Measurements from ENCODE around the gene DSC2. TPM values are rescaled to one million over a fixed set of nuclear protein-coding genes. Genes with fewer than 3 reads are reported as not detected.
"Not testable (repeated sequence)": the region's sequence is repeated elsewhere in the genome, so short reads cannot be mapped to it uniquely, and the experiment has no call there.

DSC2 gene
- total RNA-seq, 1 experiment from 2014 or later: not detected

- no peak for DNase-seq (ENCODE audit: low read depth)
Measured at GRCh38 chr18:31043709-31044108, 58.5 kb downstream of the DSC2 start.

DNA sequence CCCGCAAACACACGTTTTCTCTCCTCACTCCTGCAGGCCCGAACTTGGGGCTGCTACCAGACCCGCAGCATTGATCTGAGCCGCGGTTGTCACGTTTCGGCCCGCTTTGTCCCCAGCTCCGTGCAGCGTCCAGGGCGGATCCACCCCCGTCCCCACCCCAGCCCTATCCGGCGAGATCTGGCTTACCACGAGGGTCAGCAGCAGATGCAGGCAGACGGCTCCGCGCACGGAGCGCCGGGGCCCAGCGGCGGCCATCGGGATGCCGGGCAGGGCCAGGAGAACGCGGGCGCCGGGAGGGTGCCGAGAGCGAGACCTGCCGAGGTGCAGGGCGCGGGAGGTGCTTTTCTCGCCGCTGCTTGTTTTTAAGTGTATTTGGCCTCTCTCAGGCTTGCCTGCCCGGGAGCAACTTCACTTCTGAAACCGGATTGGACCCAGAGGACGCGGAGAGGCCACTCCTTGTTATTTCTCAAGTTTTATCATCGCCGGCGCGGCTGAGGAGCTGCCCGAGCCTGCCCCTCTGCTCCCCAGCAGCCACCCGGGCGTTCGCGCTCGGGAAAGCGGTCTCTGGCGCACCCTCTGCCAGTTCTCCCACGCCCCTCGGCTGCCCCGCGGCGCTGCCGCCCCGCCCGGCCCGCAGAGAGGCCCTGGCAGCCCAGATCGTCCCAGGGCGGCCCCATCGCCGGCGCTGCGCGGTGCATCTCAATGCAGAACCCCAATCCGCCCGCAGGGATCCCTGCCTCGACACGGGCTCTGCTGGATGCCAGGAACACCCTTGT, 59.6 kb downstream of the DSC2 start, which contains the start of gene DSC3:
DSC3 (minus strand) TSS at position 337 of the 776 bp plus-strand sequence; CDS start at position 255, 82 bp downstream.
- no peak for DNase-seq (ENCODE audit: low read depth)

DNA sequence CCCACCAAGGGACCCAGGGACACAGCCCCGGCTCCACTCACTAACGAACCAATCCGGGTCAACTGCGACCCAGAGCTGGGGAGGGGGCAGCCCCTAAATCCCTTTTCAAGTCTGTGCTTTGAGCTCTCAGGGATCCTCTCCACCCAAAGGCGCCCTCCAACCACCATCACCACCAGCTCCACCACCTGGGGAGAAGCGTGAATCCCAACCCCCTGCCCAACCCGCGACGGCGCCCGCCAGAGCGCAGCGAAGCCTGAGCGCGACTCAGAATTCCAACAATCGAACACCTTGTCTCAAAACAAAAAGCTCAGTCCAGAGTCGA, 60.2 kb downstream of the DSC2 start:
- DNase-seq (ENCODE audit: low read depth): no peak

DNA sequence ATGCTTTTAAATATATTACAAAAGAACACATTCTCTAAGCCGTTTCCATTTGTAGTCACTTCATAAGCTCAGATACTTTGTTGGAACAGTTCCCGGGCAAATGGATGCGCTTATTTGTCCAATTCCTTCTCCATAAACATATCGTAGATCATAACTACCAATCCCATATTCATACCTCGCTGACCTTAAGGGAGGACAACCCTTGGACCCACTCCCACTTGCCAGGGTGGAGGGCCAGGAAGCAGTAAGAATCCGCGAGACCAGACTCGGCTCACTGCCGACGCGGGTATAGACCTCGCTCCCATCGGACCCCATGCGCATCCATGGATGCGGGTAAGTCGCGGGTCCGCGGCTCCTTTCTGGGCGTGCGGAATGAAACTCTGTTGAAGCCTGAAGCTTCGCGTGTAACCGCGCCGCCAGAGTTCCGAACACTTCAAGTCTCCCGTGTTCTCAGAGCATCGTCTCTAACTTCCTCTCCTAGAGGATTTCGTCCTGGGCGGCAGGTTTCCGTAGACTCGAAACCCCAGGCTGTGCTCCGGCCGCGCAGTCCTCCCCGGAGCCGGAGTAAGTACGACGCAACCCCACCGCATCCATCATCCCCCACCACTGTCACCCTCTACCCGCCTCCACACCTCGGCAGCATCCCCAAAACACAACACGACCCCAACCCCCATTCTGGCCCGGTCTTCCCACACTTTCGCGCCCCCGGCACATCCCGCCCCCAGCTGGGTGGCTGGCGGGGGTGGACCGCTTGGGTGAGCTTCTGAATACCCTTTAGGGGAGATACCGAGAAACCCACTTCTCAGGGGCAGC, 60.7 kb downstream of the DSC2 start:
- DNase-seq (ENCODE audit: low read depth): no peak

- no peak for DNase-seq (ENCODE audit: low read depth)
Measured at GRCh38 chr18:31040686-31041270, 61.4 kb downstream of the DSC2 start.

DNA sequence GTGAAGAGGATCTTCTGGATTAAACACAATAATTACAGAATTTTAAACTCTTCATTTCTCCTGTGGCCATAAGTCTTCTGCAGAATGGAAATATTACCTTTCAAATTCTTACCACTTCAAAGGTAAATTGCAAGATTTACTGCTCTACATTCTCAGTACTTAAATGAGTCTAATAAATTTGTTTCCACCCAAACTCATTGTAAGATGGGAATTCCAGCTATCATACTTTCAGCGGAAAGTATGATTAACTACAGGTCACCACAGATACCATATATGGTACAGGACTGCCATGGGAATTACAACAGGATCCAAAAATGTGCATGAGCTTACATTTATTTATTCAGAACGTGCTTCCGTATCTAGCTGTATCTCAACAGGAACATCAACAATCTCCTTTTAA, 62.8 kb downstream of the DSC2 start:
- DNase-seq (ENCODE audit: low read depth): no peak

DNA sequence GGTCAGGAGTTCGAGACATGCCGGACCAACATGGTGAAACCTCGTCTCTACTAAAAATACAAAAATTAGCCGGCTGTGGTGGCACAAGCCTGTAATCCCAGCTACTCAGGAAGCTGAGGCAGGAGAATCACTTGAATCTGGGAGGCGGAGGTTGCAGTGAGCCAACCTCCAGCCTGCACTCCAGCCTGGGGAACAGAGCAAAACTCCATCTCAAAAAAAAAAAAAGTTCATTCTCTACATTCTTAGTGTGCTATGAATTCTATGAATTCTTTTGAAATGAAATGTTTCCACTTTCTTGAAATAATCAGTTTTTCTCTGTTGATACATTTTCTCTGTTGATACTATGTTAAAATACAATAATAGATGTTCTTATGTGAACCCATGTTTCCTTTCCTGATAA, 64.5 kb downstream of the DSC2 start:
- DNase-seq (ENCODE audit: low read depth): not testable (repeated sequence)

- DNase-seq (ENCODE audit: low read depth): no peak
Measured at GRCh38 chr18:31034541-31034940, 67.7 kb downstream of the DSC2 start.

- DNase-seq (ENCODE audit: low read depth): no peak
Measured at GRCh38 chr18:31030574-31031278, 71.5 kb downstream of the DSC2 start.

DNA sequence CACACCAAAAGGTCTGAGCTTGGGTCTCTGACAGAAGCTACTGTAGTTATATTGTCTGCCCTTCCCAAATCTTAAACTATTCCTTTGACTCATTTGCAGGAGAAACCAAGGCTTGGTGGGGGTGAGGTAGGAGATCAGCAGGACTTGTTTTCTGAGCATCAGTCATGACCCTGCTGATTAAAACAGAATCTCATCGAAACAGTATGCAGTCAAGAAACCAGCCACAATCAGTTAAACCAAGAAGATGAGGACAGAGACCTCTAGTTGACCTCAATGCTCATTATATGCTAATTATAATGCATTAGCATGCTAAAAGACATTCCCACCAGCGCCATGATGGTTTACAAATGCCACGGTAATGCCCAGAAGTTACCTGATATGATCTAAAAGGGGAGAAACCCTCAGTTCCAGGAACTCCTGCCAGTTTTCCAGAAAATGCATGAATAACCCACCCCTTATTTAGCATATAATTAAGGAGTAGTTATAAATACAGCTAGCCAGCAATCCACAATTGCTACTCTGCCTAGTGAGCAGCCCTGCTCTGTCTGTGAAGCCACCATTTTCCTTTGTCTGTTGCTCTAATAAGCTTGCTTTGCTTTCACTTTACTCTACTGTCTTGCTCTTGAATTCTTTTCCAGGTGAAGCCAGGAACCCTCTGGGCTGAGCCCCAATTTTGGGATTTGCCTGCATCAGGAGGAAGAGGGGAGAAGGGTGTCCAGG, 86.3 kb downstream of the DSC2 start:
- DNase-seq (ENCODE audit: low read depth): no peak

DNA sequence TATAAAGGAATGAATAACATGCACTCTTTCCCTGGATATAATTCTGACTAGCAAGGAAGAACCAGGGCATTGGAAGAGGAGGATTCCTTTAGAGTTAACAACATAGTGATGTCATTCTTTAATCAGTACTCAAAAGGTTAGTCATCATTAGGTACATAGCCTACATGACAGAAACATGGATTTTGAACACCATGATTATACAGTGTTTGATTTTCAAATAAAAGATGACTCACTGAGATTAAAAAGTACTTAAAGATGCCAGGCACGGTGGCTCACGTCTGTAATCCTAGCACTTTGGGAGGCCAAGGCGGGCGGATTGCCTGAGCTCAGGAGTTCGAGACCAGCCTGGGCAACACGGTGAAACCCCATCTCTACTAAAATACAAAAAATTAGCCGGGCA, 90.8 kb downstream of the DSC2 start:
- not testable (repeated sequence) for DNase-seq (ENCODE audit: low read depth)

- DNase-seq (ENCODE audit: low read depth): no peak
Measured at GRCh38 chr18:31010601-31011000, 91.6 kb downstream of the DSC2 start.

Other genes starting within 250 kb of the DSC2 start
- gene DSC3, start 59.7 kb downstream of the DSC2 start, total RNA-seq (2014; rRNA removed): not detected in 2 replicates
- not detected in 2 replicates for gene DSC1, start 60.4 kb upstream of the DSC2 start, total RNA-seq (2014; rRNA removed)
- gene DSG1, start 215.7 kb upstream of the DSC2 start, total RNA-seq (2014; rRNA removed): not detected in 2 replicates